ENCODE measurements around the gene PCMT1. TPM values are rescaled to one million over a fixed set of nuclear protein-coding genes. Genes with fewer than 3 reads are reported as not detected.

The PCMT1 gene
- total and polyA plus RNA-seq, 2 experiments from 2014 or later, result 110 to 126 TPM

- H3K79me2 ChIP-seq, result peaks cover 71% of the 10 kb centered on the region
These were observed 33.2 kb upstream of the PCMT1 start for GRCh38 chr6:149716181-149716963.

GRCh38 chr6:149717255-149717587 is 32.3 kb upstream of the PCMT1 start:
- no peaks in the 10 kb centered on the region for H3K36me3 ChIP-seq (replicated peaks; ENCODE audit: insufficient read depth, low read depth)
- peak overlapping the region; percentile 79 for H3K4me3 ChIP-seq
- WGBS (ENCODE audit: low lambda C conversion rate, missing lambda C conversion rate), result 2% methylated on average over 8 of the region's 9 CpGs
- peak overlapping the region; percentile 82 for H2AFZ ChIP-seq
- H4K20me1 ChIP-seq (ENCODE audit: insufficient read depth, poor library complexity, severe bottlenecking), result peaks cover 37% of the 10 kb centered on the region
- H3K27ac ChIP-seq, result peak overlapping the region; percentile 100
- H3K9me3 ChIP-seq (ENCODE audit: low read depth), result no peaks in the 10 kb centered on the region
- no peaks in the 10 kb centered on the region for H3K9me2 ChIP-seq (replicated peaks; ENCODE audit: insufficient read depth)
- TF ChIP-seq CTCF (IDR thresholded peaks at IDR 0.05; ENCODE audit: poor library complexity) (no peak), EZH2 (IDR thresholded peaks at IDR 0.05; ENCODE audit: borderline replicate concordance) (no peak)
- peak overlapping the region; percentile 84 for H3K4me2 ChIP-seq
- H3K27me3 ChIP-seq, result no peaks in the 10 kb centered on the region
- H3K79me2 ChIP-seq, result peaks cover 63% of the 10 kb centered on the region
- DNase-seq (ENCODE audit: low spot score), result no peak
- peaks cover 13% of the 10 kb centered on the region for H3K4me1 ChIP-seq (ENCODE audit: insufficient read depth)

More at GRCh38 chr6:149716181-149716963, 33.2 kb upstream of the PCMT1 start:
- no peak for TF ChIP-seq EZH2 (IDR thresholded peaks at IDR 0.05; ENCODE audit: borderline replicate concordance)
- no peak for TF ChIP-seq EZH2phosphoT487 (IDR thresholded peaks at IDR 0.05; ENCODE audit: low read depth, severe bottlenecking, unreplicated experiment)
- no peak for TF ChIP-seq CTCF (IDR thresholded peaks at IDR 0.05; ENCODE audit: poor library complexity)
- Histone ChIP-seq H3K4me3 (peak overlapping the region; percentile 79), H3K27ac (peak overlapping the region; percentile 100), H4K20me1 (ENCODE audit: insufficient read depth, poor library complexity, severe bottlenecking) (peaks cover 44% of the 10 kb centered on the region), H3K9me2 (replicated peaks; ENCODE audit: insufficient read depth) (no peaks in the 10 kb centered on the region), H3K9me3 (ENCODE audit: low read depth) (no peaks in the 10 kb centered on the region), H3K27me3 (no peaks in the 10 kb centered on the region), H3K4me2 (peak overlapping the region; percentile 84), H3K4me1 (ENCODE audit: insufficient read depth) (peaks cover 13% of the 10 kb centered on the region), H2AFZ (peak overlapping the region; percentile 82), H3K36me3 (replicated peaks; ENCODE audit: insufficient read depth, low read depth) (no peaks in the 10 kb centered on the region)
- DNase-seq (ENCODE audit: low spot score), result no peak
- 52% methylated on average over 8 of the region's 8 CpGs for WGBS (ENCODE audit: low lambda C conversion rate, missing lambda C conversion rate)

GRCh38 chr6:149717588-149718458 is 31.7 kb upstream of the PCMT1 start, which contains the start of gene LATS1:
LATS1 (minus strand) TSS chr6:149718101; CDS start chr6:149702126, 15,975 bp downstream.
- no peak for TF ChIP-seq CTCF (IDR thresholded peaks at IDR 0.05; ENCODE audit: poor library complexity)
- TF ChIP-seq EZH2phosphoT487 (IDR thresholded peaks at IDR 0.05; ENCODE audit: low read depth, severe bottlenecking, unreplicated experiment), result no peak
- TF ChIP-seq EZH2 (IDR thresholded peaks at IDR 0.05; ENCODE audit: borderline replicate concordance), result no peak
- peaks cover 57% of the 10 kb centered on the region for H3K79me2 ChIP-seq
- H3K36me3 ChIP-seq (replicated peaks; ENCODE audit: insufficient read depth, low read depth), result no peaks in the 10 kb centered on the region
- H3K27me3 ChIP-seq, result no peaks in the 10 kb centered on the region
- H3K4me1 ChIP-seq (ENCODE audit: insufficient read depth), result peaks cover 13% of the 10 kb centered on the region
- H3K4me3 ChIP-seq, result peak within 1 kb of the TSS; percentile 79
- peak; percentile 92 for DNase-seq (ENCODE audit: low spot score)
- no peaks in the 10 kb centered on the region for H3K9me3 ChIP-seq (ENCODE audit: low read depth)
- H3K27ac ChIP-seq, result peak within 1 kb of the TSS; percentile 100
- under 1% methylated on average over 57 of the region's 82 CpGs for WGBS (ENCODE audit: low lambda C conversion rate, missing lambda C conversion rate)
- H3K9me2 ChIP-seq (replicated peaks; ENCODE audit: insufficient read depth), result no peaks in the 10 kb centered on the region
- H4K20me1 ChIP-seq (ENCODE audit: insufficient read depth, poor library complexity, severe bottlenecking), result peaks cover 31% of the 10 kb centered on the region
- peak within 1 kb of the TSS; percentile 84 for H3K4me2 ChIP-seq
- peak within 1 kb of the TSS; percentile 82 for H2AFZ ChIP-seq

All from hepatocyte (in vitro differentiated cells).